H4 (cell line): ENCODE measurements around the gene TMEM163. TPM values are rescaled to one million over a fixed set of nuclear protein-coding genes. Genes with fewer than 3 reads are reported as not detected.
"Not testable (repeated sequence)": the region's sequence is repeated elsewhere in the genome, so short reads cannot be mapped to it uniquely, and the experiment has no call there.

Source experiments
- DNase-seq: peaks from one replicate; pipeline ENCODE4 v3.0.0-alpha.2; 2015; ENCODE audit warnings: low spot score
- total RNA-seq: library from RNA; depleted of rRNA; stranded (reverse); fragments of >200 nt; shearing (Covaris generic); gene quantifications from 2 replicates; pipeline ENCODE4 v1.2.3, GENCODE V29; 2014

The TMEM163 gene
- total RNA-seq, 1 experiment from 2014 or later, result not detected

DNA sequence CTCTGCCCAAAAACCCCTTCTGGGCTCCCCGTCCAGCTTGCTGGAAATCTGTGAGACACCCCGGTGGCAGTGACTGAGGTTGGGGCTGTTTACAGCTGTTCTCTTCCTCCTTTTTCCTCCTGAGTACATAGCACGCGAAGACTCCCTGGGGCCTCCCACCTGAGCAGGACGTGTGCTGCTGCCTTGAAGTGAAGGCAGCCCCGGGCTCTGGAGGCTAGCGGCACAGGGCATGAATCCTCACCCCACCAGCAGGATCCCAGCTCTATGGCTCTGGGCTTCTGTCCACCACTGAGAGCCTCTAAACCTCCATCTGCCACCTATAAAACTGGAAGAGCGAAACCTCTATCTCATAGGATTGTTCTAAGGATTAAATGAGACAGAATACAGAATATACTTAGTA, 182.5 kb downstream of the TMEM163 start:
- no peak for DNase-seq

- no peak for DNase-seq
These were observed 186.3 kb downstream of the TMEM163 start for GRCh38 chr2:134532537-134532936.

DNA sequence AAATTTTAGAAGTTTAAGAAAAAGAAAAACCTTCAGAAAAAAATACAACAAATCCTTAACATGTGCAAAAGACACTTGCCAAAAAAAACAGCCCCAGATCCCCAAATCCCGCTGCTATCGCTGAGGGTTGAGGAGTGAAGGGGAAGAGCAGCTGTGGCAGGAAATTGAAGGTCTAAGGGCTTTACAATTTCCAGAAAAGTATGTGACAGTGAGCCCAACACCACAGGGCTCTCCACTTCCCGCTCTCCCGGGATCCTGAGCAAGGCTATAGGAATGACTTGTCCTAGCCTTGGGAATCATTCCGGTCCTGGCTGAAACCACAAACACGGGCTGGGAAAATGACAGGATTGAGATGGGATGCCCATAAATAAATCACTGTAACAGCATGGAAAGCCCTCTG, 191.4 kb downstream of the TMEM163 start:
- DNase-seq, result no peak

- DNase-seq, result no peak
These were observed 196.0 kb downstream of the TMEM163 start for GRCh38 chr2:134522496-134523455.

DNA sequence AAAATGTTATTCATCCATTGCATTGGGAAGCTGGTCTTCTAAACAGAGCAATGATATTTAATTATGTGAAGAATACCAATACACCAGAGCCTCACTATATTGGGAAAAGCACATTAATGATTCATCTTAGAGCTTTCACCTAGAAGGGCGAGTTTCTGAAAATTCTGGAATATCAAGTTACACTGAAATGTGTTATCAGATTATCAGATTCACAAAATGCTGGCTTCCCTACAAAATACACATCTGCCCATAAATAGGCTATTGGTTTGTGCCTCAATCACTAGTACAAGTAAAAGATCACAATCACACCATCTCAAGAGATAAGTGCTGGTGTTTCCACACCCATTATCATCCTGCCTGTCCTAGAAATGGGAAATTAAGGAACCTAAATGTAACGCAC, 200.7 kb downstream of the TMEM163 start:
- DNase-seq, result no peak

- no peak for DNase-seq
These were observed 203.7 kb downstream of the TMEM163 start for GRCh38 chr2:134515137-134515536.

DNA sequence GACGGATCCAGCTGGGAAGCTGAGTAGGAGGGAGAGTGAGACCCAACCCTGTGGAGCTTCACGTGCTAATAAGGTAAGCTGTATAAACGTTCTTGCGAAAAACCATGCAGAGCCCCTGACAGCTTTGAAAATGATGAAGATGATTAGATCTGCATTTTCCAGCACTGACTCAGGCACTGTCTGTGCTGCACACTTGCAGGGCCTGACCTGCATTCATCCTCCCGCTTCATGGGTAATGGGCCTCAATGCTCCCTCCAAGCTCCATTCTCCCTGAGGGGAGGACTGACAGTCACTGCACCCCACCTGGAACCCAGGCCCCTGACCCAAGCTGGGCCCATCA, 205.4 kb downstream of the TMEM163 start:
- DNase-seq, result no peak

GRCh38 chr2:134512734-134513464, 205.9 kb downstream of the TMEM163 start:
- DNase-seq, result no peak

DNA sequence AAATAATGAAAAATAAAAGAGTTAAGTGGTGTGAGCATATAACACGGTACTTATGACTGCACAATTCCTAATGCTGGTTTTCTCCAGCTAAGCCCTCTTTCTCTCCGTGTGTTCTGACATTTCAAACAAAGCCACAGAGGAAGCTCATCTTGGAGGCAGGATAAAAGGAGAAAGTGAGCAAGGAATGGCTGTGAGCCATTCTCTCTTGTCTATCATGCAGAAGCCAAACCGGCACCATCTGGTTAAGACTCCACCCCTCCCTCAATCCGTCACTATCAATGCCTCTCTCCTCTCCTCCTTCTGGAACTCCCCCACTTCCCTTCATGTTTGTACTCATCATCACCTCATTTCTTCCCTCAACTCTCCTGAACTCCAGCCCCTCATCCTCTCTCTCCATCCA, 210.4 kb downstream of the TMEM163 start:
- no peak for DNase-seq

DNA sequence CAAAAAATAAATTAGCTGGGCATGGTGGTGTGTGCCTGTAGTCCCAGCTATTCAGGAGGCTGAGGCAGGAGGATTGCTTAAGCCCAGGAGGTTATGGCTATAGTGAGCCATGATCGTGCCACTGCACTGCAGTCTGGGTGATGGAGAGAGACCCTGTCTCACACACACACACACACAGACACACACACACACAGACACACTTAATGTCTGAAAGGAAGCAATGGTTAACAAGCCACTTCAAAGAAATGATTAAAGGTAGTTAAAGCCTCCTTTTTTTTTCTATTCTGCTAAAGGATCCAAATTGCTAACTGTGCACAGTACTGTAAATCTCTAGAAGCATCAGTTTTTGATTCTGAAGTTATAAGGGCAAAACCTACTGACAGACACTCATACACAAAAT, 211.1 kb downstream of the TMEM163 start:
- no peak for DNase-seq

DNA sequence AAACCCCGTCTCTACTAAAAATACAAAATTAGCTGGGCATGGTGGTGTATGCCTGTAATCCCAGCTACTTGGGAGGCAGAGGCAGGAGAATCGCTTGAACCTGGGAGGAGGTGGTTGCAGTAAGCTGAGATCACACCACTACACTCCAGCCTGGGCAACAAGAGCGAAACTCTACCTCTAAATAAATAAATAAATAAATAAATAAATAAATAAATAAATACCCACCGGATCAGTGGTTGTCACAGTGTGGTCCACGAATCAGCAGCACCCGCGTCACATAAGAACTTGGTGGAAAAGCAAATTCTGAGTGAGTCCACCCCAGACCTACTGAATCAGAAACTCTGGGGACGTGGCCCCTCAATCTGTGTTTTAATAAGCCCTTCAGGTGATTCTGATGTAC, 211.6 kb downstream of the TMEM163 start:
- DNase-seq, result not testable (repeated sequence)

- no peak for DNase-seq
These were observed 213.4 kb downstream of the TMEM163 start for GRCh38 chr2:134505446-134505845.

DNA sequence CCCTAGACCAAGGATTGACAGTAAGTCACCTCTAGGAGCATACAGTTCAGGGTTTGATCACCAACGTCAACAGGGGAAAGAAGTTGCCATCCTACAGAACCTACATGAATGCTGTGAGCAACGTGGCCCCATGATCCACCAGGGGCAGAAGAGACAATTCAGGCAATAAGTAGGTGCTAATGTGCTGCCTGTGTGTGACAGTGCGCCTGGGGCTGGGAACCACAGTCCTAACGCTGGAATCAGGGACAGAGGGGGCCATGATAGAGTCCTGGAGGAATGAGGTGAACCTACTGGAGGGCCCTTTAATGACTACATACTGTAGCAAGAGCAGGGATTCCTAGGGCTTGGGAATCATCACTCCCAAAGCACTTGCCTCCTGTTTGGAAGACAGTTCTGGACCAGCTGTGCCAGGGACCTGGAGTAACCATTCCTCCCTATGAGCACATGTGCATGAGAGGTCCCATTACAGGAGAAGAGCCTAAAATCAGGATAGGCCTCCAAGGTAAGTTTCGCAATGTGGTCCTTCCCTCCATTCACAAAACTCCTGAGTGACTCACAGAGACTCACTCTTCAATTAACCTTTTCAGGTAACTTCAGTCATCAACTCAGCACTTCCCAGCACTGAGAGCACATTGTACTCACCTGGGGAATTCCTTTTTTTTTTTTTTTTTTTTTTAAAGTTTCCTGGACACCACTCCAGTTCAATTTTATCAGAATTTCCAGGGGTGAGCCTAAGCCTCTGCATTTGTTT, 214.0 kb downstream of the TMEM163 start:
- DNase-seq, result no peak

GRCh38 chr2:134502104-134502503, 216.7 kb downstream of the TMEM163 start:
- DNase-seq, result no peak

GRCh38 chr2:134501476-134502091, 217.2 kb downstream of the TMEM163 start:
- no peak for DNase-seq

GRCh38 chr2:134500211-134500935, 218.4 kb downstream of the TMEM163 start:
- DNase-seq, result no peak

GRCh38 chr2:134499307-134499926, 219.4 kb downstream of the TMEM163 start:
- DNase-seq, result no peak

DNA sequence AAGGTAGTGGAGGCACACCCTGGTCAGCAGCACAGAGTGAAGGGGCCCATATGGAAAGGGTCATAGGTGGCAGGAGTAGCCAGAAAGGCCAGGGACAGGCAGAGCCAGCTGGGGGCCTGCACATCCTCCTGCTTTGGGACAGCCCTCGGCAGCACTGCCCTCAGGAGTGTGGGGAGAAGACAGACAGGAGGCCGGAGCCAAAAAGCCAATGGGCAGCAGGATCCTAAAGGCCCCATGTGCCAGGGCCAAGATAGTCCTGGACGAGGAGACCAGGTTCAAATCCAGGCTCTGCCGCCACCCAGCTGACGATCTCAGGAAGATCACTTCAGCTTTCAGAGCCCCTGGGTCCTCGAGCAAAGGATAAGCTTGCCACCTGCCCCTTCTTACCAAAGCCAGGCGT, 220.1 kb downstream of the TMEM163 start:
- DNase-seq, result no peak

GRCh38 chr2:134493797-134494196, 225.0 kb downstream of the TMEM163 start:
- no peak for DNase-seq

- DNase-seq, result peak; percentile 62
These were observed 226.9 kb downstream of the TMEM163 start for GRCh38 chr2:134491771-134492441.
